CD4-positive, alpha-beta T cell treated with Interleukin-6 at 100 ng/mL for 8 hours (primary cell): ENCODE data around the gene VMO1.

Experiments
- DNase-seq: peaks from one replicate; pipeline ENCODE4 v3.0.0-alpha.2; 2020; ENCODE audit warnings: mixed read lengths, low spot score

The VMO1 gene

DNA sequence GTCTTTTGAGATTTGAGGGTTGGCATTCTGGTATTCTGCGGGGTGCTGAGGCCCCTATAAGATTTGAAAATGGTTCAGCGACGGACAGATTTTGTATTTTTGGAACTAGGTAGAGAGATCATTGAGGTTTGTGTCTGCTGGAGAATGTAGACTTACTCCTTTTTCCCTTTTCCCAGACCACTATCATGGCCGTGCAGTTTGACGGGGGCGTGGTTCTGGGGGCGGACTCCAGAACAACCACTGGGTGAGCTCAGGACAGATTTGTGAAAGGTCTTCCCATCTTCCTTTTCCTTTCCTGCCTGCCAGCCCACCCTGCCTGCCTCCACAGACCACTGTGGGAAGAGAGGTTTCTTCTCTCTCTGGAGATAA lies 10.4 kb upstream of the VMO1 start:
- no peak for DNase-seq

DNA sequence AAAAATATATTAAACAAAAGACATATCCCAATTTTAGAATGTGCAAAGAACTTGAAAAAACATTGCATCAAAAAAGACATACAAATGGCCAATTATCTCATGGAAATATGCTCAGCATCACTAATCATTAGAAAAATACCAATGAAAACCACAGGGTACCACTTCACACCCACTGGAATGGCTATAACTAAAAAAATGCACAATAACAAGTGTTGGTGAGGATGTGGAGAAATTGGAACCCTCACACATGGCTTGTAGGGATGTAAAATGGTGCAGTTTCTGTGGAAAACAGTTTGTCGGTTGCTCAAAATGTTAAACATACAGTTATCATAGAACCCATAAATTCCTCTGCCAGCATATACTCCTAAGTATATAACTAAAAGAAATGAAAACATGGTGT lies 9.0 kb upstream of the VMO1 start:
- DNase-seq, result no peak

DNA sequence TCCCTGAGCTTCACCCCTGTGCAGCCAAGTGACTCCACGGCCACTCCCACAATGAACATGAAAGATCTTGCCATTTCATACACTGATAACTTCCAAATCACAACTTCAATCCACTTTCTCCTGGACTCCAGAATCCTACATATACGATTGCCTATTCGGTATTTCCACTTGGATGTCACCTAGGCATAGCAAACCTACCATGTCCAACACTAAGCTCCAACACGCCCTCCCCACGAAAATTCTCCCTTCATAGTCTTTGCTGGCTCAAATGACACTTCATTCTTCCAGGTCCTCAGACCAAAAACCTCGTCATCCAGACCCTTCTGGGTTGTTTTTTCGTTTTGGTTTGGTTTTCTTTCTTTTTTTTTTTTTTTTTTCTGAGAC lies 4.5 kb upstream of the VMO1 start:
- no peak for DNase-seq

DNA sequence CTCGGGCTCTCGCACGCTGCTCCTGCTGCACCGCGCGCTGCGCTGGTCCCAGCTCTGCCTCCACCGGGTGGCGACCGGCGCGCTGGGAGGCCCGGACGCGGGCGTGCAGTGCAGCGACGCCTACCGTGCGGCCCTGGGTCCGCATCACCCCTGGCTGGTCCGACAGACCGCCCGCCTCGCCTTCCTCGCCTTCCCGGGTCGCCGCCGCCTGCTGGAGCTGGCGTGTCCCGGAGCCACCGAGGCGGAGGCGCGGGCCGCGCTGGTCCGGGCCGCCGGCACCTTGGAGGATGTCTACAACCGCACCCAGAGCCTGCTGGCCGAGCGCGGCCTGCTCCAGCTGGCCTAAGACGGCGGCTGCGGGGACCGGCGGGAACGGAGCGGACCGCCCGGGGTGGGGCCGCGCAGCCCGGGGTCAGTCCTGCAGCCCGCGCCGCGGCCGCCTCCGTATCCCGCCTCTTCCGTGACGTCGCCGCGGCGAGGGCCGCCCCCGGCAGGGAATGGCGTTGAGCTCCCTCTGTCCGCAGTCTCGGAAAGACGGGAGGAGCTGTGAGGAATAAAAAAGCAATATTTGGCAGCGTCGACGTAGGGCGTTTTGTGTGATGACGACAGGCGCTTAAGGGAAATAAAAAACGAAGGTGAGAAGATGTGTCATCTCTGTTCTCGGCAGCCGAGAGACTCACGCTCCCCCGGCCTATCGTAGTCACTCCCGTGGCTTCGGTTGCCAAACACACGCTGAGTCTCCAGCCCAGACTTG lies 4.0 kb upstream of the VMO1 start:
- DNase-seq, result peak; percentile 80

DNA sequence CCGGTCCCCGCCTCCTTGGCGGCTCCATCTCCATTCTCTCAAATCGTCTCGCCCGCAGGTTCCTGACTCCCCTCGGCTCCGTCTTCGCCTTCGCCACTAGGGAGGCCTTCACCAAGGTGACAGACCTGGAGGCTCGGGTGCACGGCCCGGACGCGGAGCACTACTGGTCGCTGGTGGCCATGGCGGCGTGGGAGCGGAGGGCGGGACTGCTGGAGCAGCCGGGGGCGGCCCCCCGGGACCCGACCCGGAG lies 3.5 kb upstream of the VMO1 start:
- DNase-seq, result no peak

DNA sequence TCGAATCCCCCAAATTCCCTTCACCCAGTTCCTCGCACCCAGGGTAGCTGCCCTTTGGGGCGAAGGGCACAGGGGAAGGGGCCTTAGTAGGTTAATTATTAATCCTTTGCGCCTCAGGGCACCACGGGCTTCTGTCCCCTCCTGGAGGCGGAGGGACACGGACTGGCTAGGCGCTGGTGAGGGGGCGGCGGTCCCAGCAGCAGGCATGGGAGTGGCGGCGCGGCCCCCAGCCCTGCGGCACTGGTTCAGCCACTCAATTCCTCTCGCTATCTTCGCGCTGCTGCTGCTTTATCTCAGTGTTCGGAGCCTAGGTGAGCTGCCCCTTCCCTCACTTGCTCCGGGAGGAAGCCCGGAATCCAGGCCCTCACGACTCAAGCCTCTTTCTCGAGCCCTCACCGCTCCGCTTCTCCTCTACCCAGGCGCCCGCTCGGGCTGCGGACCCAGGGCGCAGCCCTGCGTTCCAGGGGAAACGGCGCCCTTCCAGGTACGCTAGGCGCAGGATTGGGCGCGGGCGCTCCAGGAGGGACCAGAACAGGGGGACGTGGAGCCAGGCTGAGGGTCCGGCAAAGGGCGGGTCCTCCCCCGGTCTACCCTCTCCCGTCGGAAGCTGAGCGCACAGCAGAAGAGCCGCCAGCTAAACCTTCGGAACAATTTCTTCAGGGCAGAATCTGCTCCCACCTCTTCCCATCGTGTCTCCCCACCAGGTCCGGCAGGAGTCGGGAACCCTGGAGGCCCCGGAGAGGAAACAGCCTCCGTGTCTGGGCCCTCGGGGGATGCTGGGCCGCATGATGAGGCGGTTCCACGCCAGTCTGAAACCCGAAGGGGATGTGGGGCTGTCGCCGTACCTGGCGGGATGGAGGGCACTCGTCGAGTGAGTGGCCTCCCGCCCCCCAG lies 2.9 kb upstream of the VMO1 start, which contains the start of gene GLTPD2:
Gene GLTPD2, plus strand, starts transcription at position 158 of the 894 bp plus-strand sequence. Its CDS starts 48 bp downstream, at position 206.
- no peak for DNase-seq

DNA sequence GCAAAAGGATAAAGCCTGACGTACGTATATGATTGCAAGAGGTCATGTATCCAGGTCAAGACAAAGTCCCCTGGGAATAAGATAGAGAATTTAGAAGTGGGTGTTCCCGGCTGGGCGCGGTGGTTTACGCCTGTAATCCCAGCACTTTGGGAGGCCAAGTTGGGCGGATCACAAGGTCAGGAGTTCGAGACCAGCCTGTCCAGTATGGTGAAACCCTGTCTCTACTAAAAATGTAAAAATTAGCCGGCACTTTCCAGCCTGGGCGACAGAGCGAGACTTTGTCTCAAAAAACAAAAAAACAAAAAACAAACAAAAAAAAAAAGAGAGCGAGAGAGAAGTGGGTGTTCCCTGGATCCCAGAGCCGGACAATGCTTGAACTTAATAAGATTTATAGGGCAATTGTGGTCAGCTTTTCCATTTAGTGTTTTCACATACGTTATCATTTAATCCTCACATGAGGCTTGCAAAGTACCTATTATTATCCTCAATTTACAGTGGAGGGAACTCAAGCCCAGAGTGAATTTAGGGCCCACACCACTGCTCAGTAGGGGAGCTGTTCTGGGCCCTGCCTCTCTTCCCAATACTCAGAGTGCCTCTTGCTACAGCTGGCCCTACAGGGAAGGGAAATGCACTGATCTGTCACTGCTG lies 2.1 kb upstream of the VMO1 start:
- DNase-seq, result no peak

DNA sequence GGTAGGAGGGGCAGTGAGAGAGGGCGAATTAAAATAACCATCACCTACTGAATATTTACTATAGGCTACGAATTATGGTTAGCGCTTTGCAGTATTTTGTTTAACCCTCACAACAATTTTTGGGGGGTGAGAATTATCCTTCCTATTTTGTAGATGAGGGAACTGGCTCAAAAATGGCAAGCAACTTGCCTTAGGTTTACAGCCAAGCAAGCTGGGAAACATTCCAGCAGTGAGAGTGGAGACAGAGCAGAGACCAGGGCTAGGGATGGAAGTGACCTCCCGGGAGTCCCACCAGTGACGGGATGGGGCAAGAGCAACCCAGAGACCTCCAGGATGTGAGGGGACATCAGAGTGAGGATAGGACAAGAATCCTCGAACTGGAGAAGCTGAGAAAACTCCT lies 352 bp upstream of the VMO1 start:
- DNase-seq, result no peak

DNA sequence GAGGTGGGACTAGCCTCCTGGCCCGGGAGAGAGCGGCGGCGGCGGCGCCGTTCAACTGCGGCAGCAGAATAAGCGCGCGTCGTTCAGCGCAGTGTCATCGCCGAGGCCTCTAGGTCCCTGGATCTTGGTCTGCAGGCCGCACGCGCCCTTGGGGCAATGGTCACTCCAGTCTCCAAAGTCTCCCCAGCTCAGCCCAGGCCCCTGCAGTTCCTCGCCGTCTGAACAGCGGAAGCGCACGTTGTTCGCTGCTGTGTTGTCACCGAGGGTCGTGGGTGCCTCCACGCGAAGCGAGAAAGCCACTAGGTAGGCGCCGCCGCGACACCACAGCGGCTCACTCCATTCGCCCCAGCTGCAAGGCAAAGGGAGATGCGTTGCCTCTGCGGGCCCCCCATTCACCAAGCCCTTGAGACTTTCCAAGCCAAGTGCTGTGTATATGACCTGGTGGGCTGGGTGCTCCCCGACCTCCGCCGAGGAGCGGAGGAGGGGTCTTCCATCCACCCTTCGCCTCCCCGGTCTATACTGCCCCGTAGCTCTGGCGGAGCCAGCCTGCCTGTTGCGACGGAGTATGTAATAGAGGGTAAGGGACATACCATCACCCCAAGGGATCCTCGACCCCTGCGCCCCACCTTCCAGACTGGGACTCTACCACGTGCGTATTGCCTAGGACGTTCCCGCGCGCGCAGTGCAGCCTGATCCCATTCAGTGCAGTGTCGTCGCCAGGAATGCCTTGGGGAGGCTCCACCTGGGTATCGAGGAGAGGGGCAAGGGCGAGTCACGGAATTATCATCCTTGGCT lies 656 bp downstream of the VMO1 start:
- no peak for DNase-seq

DNA sequence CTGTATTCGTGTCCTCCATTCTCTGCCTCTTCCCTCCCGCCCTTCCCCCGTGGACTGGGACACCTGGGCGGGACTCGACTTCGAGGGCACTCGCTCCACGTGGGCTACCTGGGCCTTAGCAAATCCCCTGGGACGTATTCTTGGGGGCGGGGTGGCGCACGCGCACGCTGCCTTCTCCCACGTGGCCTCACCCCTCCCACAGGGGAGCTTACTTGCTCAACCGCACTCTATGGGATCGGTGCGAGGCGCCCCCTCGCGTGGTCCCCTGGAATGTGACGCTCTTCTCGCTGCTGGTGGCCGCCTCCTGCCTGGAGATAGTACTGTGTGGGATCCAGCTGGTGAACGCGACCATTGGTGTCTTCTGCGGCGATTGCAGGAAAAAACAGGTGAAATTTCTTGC lies 3.5 kb downstream of the VMO1 start:
- DNase-seq, result no peak

DNA sequence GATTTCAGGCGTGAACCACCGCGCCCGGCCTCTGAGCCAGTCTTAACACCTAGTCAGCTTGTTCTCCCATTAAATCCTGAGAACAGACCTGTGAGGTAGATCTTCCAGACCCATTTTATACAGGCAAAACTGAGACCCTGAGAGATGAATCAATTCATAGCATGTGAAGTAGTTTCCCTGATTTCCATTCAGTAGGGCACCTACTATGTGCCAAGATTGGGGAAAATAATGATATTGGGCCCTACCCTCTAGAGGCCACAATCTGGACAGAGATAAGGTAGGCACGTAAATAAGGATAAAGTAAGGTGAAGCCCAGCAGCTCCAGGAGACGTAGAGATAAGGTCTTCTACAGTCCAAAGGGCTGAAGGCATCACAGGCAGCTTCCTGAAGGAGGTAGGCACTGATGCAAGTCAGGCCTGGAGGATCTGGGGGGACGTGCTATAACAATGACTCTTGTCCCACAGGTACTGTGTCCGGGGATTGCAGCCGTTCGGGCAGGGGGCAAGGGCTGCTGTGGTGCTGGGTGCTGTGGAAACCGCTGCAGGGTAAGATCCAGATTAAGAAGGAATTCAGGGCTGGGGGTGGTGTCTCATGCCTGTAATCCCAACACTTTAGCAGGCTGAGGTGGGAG lies 5.7 kb downstream of the VMO1 start:
- DNase-seq, result no peak

DNA sequence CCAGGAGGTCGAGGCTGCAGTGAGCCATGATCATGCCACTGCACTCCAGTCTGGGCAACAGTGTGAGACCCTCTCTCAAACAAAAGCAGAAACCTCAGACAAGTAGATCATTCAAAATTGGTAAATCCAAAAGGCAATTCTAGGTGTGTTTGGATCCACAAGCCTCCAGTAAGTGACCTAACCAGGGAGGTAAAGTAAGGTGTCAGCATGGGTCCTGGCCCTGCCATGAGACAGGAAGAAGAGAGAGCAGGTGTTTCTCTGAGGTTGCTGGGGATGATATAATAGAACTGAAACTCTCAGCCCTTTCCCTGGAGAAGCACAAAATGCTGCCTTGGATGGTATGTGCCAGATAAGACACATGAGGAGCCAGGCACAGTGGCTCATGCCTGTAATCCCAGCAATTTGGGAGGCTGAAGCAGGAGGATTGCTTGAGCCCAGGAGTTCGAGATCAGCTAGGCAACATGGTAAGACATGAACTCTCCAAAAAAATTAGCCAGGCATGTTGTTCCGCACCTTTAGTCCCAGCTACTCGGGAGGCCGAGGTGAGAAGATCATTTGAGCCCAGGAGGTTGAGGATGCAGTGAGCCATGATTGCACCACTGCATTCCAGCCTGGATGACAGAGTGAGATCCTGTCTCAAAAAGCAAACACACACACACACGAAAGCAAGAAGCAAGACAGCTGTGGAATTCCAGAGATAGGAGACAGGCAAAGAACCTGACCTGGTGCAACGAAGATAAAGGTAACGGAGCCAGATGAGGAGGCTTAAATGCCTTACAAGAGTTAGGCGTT lies 8.0 kb downstream of the VMO1 start:
- no peak for DNase-seq

DNA sequence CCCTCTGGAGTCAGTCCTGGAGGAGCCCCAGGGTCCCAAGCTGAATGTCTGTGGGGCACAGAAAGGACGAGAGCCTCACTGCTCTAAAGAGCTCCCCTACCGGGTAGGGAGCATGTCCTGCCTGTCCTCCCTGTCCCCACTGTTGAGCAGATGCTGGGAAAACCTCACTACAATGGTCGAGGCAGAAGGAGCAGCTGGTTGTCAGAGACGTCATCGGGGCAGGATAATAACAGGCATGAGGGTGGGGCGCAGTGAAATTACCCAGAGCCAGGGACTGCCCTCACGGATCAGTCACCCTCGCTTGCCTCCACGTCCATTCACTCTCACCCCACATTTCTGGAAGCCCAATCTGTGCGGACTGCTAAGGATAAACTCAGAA lies 13.9 kb downstream of the VMO1 start:
- DNase-seq, result no peak

DNA sequence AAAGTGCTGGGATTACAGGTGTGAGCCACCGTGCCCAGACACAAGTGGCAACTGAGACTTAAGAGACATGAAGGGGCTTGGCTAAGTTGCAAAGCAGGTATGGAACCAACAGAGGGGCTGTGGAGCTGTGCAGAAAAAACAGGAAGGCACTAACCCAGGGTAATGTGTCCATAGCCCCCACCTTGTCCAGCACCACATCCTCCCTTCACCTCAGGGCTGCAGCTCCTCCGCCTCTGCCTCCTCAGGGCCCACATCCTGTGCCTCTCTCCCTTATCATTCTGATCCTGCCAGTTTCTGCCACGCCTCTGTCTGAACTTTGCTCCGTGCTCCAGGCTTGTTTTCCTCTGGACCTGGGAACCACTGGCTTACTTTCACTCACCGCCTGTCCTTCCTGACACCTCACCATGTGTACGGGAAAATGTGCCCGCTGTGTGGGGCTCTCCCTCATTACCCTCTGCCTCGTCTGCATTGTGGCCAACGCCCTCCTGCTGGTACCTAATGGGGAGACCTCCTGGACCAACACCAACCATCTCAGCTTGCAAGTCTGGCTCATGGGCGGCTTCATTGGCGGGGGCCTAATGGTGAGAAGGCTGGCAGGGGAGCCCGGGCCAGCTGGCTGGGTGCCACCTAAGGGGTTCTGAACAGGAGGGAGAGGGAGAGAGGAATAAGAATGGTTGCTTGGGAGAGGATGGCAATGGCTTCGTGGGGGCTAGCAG lies 14.5 kb downstream of the VMO1 start, which contains the start of gene TM4SF5:
Gene TM4SF5, plus strand, starts transcription at position 368 of the 716 bp plus-strand sequence. Its CDS starts 37 bp downstream, at position 405.
- no peak for DNase-seq

DNA sequence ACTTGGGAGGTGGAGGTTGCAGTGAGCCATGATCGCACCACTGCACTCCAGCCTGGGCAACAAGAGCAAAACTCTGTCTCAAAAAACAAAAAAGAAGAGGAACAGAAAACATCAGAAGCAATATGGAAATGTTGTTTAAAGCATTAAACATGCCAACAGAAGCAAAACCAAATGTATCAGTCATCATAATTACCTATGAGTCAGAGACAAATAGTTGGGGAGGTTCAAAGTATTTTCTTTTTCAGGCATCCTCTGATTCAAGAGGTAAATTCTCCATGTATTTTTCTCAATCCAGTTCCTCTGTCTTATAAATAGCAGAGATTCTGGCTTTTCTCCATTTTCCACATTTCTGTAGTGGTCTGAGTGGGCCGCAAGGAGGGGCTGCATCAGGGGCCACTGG lies 16.5 kb downstream of the VMO1 start:
- DNase-seq, result no peak

DNA sequence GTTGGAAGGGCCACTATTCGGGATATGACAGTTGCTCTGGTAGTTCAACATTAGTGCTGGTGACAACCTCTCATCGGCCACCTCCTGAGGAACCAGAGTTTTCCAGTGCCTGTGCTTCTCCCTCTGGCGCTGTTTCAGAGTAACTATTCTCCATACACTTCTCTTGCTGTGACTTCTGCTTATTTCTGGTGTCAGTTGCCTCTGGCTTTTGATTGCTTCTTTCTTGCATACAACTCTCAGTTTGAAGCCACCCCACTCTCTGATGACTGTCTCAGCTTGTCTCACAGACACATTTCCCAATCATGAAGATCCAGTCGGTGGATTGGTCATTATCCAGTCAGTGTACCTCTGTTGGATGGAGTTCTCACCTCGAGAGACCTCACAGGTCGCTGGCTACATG lies 17.9 kb downstream of the VMO1 start:
- DNase-seq, result no peak

DNA sequence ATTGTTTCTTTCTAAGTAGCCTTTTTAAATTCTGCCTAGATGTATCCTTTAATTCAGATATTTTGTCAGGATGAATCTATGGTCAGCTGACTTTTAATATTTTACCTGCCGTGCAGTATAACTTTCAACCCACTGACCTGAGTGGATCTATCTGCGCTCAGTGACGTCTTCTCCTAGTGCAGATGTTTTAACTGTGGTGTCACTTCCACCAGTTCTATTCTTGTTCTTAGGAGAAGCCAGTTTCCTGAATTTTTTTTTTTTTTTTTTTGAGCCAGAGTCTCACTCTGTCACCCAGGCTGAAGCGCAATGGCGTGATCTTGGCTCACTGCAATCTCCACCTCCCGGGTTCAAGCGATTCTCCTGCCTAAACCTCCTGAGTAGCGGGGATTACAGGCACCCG lies 19.4 kb downstream of the VMO1 start:
- DNase-seq, result no peak

DNA sequence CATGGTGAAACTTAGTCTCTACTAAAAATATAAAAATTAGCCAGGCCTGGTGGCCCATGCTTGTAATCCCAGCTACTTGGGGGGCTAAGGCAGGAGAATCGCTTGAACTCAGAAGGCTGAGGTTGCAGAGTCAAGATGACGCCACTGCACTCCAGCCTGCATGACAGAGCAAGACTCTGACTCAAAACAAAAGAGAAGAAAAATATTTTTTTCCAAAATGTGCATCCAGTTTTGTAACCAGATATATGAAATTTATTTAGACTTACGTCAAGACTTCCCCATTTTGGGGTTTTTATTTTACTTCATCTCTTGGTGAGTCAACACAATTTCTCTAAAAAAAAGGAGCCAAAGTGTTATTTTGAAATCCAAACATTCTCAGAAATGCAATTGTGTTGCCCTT lies 20.0 kb downstream of the VMO1 start:
- no peak for DNase-seq

DNA sequence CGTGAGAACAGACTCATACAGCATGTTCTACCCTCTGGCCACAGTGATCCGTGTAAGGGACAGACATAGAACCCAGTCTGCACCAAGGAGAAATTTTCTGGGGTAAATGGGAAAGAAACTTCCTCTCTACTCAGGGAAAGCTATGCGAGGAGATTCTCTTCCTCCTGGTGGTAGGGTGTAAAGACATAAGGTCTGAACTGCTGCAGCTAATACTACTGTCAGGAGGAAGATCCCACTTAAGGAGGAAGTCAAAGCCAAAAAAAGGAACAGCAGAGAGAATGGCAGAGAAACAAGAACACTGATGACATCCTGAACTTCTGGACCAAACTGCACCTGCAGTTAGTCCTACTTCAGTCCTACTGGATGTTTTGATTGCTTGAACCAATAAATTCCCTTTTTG lies 21.6 kb downstream of the VMO1 start:
- no peak for DNase-seq

DNA sequence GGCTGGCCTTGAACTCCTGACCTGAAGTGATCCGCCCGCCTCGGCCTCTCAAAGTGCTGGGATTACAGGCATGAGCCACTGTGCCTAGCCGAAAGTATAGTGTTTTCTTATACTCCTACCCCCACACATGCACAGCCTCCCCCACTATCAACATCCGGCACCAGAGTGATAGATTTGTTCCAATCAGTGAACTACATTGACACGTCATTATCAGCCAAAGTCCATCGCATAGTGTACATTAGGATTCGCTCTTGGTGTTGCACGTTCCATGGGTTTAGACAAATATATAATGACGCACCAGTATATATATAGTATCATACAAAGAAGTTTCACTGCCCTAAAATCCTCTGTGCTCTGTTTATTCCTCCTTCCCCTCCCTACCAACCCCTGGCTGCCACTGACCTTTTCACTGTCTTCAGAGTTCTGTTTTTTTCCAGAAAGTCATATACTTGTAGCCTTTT lies 26.4 kb downstream of the VMO1 start:
- no peak for DNase-seq
